Raji (cell line): ENCODE data around the gene TPPP3.

ENCODE experiments used
- POLR2A ChIP-seq: IDR thresholded peaks from 2 replicates; pipeline ENCODE4 v1.6.1; 2011; ENCODE audit warnings: low read depth, low read length, control low read depth; ENCODE audit not compliant: insufficient read depth

TPPP3 gene

DNA sequence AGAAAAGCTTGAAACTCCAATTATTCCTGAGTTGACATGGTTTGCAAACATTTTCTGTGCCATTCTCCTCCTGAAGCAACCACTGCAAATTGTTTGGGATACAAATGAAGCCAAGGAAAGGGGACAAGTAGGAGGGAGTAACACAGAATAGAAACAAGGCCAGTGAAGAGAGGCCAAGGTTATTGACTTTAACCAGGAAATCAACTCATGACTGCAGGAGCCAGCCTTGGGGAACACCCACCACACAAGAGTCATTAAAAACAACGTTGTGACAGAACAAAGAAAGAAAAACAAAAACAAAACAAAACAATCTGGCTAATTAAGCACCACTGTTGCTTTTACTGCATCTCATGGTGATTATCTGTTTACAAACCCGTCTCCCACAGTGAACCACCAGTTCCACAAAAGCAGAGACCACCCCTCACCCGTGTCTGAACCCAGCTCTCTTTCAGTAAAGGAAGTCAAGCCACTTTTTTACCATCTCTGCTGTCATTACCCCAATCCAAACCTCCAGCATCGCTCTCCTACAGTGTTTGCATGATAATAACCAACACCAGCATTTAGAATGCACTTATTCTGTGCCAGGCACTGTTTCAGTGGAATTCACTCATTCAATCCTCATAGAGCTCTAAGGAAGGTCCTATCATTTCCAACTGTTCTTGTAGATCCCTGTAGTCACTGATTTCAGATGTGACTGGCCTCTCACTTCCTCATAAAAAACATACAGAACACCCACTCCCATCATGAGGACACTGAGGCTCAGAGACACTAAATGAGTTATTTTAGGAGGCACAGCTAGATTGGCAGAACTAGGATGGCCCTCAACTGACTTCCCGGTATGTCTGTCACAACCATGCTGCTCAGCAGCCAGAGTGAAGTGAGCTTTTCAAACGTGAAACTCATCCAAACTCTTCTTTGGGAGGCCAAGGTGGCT, 20.9 kb upstream of the TPPP3 start:
- no peak for TF ChIP-seq POLR2A

DNA sequence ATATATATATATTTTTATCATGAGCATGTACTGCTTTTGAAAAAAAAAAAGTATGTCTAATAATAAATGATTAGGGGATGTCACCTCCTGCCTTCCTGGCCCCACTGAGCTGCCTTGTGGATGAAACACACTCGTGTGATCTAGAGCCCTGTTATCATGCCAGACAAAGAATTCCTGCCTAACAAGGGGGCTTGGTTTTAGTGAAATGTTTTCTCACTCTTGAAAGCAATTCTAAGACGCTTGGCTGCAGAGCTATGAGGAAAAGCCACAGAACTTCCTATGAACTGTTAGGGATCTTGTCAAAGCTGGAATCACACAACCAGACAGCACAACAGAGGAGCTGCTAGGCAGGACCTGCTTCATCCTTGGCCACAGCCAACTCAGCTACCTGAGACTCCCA, 19.0 kb upstream of the TPPP3 start:
- TF ChIP-seq POLR2A = no peak

DNA sequence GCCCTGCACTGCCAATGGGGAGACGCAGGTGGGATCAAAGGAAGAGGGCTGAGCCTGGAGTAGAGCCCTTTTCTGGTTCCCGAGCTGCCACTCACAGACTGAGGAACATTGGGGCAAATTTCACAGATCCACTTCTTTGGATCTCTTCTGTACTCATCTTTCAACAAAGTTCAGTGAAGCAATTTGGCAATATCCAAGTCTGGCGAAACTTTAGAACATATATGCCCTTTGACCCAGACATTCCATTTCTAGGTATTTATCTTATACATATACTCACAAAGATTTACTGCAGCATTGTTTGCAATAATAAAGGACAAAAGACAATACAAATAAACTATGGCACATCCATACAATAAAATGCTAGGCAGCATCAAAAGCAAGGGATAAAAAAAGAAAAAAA, 18.0 kb upstream of the TPPP3 start:
- TF ChIP-seq POLR2A = no peak

DNA sequence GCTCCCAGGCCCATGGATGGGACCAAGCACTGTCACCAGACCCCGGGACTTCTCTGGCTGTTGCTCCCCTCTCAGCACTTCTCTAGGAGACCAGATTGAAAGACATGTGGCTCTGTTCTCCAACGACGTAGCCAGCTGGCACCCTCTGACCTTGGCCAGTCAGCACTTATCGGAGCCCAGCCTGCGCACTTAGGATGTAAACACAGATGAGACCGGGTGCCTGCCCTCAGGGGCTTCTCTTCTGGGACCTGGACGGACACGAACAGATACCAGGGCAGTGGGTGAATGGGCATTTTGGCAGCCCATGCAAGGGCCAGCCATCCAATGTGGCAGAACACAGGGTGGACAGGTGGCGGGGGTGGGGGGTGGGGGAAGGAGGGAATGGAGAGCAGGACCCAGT, 16.3 kb upstream of the TPPP3 start:
- TF ChIP-seq POLR2A = no peak

DNA sequence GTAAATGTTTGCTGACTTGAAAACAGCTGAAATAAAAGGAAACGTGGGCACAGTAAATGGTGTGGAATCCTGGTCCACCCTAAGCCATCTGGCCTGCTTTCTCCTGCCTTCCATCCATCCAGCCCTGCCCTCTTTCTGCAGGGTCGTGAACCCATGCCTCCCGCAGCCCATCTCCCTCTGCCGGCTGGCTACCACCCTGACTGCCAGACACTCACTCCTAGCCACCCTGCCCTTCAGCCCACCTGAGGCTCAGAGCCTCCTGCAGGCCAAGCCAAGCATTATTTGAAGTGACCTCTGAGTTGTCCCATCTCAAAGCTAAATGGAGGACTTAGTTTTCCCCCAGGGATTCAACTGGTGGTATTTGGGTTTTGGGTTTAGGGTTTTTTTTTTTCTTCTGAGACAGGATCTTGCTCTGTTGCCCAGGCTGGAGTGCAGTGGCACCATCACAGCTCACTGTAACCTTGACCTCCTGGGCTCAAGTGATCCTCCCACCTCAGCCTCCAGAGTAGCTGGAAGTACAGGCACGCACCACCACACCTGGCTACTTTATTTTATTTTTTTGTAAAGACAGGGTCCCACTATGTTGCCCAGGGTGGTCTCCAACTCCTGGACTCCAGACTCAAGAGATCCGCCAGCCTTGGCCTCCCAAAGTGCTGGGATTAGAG, 14.6 kb upstream of the TPPP3 start:
- no peak for TF ChIP-seq POLR2A

DNA sequence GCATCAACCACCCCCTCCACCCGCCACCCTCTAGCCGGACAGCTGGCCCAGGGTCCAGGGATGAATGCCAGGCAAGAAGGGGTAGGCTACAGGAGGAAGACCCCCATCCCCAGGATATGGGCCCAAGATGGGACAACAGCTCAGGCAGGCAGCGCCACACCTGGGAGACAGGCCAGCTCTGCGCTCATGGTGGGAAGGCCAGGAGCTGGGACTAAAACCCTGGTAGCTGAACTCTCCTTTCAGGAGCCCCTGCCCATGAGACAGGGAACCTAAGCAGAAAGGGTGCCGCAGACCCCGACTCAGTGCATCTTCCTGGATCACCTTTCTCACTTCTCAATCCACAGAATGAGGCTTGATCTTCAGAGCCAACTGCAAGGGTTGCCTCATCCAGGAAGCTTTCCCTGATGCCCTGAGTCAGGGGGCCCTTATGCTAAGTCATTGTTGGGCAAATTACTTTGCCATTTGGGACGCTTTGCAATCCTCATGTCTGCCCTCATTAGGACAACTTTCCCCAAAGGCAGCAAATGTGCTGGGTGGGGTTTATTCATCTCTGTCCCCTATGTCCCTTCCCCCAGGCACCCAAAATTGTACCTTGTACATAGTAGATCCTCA, 14.0 kb upstream of the TPPP3 start:
- TF ChIP-seq POLR2A = no peak

DNA sequence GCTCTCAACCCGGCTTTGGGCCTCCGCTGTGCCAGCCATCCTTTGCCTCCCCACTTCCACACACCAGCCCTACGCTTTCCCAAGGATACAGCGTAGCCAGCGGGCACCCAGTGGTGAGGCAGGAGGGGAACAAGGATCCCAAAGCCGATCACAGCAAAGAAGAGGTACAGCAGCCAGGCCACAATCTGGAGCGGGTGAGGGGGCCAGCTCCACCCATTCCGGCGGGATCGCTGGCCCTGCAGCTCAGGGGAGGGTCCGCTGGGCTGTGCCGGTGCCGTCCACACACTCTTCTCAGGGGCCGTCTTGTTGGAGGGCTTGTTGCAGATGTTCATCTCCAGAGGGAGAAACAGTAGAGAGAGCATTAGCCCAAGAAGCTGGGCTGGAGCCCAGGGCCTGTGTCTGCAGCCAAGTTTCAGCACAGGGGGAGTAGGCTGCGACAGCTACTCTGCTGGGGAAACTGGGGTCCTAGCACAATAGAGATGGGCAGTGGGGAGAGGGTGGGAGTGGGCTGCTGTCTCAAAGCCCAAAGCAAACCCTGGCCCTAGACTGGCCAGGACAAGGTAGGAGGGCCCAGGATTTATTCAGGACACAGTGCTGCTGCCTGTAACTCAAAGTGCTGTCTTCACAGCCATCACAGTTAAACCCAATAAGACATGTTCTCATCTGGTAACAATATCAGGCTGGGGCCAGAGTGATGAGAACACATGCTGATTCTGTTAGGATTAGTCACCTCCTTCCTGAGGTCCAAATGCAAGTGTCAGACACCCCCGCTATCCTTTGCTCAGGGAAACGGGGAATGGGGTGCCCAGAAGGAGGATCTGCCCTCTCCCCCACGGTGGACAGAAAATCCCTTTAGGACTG, 13.0 kb upstream of the TPPP3 start:
- TF ChIP-seq POLR2A = no peak

DNA sequence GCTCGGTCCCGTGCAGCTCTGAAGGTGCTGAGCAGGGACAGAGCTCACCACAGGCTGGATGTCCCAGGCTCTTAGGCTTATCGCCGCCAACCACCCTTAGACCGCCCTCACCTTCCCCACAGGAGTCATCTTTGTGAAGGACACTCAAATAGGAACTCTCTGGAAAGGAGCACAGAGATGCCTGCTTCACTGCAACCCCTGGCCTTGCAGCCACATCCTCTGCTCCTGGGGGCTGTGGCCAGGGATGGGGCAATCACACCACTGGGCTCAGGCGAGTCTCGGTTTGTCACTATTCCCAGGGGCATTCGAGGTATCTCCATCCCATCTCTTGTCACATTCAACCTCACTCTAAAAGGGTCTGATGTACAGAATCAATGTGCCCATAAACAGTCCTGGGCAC, 12.0 kb upstream of the TPPP3 start:
- no peak for TF ChIP-seq POLR2A

DNA sequence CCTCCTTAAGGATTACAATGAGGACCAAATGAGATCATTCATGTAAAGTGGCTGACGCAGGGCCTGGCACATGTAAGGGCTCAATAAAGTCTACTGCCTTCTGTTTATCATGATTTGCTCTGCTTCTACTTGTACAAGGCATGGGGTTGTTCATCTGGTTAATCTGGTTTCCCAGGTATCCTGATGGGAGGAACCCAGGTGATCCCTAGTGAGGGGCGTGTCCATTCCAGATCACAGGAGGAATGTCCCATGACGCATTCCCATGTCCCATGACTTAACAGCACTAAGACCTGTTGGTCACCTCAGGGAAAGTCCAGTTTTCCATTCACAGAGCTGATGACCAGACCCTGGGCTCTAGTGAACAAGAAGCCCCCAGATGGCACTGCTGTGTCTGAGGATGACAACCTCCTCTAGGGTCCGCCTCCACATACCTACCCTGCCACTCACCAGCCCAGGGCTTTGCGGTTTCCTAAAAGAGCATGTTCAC, 11.5 kb upstream of the TPPP3 start:
- TF ChIP-seq POLR2A = no peak

DNA sequence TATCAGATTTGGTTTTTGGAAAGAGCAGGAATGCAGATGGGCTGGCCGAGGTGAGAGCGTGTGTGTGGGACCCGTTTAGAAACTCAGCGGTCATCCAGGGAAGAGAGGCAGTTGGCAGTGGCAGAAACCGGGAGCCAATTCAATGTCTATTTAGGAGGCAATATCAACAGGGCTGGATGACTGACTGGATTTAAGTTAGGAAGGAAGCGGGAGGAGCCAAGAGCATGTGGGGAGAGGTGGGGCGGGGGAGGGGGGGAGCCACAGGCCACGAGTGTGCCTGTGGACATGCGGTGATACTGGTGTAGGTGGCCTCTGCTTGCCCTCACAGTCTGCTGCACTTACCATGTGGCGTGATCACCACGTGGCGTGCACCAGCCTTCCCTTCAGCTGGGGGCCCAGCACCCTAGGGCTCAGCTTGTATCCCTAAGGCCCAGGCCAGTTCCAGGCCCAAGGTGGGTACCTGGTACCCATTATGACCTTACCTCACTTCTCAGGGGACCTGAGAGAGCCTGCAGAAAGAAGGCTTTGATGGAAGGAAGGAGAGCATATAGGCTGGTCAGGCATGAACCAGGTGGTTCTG, 10.8 kb upstream of the TPPP3 start:
- no peak for TF ChIP-seq POLR2A

DNA sequence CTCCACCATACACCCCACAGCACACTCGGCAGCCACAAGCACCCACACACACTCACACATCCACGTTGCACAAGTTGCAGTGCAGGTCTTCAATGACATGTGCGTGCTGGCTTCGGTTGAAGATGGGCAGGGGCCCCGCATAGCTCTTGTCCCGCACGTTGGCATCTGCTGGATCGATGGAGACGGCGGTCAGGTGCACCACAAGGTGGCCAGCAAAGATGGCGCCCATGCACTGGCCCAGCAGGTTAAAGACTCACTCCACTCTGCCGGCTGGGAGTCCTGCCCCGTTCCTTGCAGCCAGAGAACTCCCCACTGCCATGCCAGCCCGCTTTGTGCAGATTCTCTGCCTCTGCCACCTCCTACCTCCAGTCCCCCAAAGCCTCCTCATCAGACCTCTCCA, 7.6 kb upstream of the TPPP3 start:
- no peak for TF ChIP-seq POLR2A

DNA sequence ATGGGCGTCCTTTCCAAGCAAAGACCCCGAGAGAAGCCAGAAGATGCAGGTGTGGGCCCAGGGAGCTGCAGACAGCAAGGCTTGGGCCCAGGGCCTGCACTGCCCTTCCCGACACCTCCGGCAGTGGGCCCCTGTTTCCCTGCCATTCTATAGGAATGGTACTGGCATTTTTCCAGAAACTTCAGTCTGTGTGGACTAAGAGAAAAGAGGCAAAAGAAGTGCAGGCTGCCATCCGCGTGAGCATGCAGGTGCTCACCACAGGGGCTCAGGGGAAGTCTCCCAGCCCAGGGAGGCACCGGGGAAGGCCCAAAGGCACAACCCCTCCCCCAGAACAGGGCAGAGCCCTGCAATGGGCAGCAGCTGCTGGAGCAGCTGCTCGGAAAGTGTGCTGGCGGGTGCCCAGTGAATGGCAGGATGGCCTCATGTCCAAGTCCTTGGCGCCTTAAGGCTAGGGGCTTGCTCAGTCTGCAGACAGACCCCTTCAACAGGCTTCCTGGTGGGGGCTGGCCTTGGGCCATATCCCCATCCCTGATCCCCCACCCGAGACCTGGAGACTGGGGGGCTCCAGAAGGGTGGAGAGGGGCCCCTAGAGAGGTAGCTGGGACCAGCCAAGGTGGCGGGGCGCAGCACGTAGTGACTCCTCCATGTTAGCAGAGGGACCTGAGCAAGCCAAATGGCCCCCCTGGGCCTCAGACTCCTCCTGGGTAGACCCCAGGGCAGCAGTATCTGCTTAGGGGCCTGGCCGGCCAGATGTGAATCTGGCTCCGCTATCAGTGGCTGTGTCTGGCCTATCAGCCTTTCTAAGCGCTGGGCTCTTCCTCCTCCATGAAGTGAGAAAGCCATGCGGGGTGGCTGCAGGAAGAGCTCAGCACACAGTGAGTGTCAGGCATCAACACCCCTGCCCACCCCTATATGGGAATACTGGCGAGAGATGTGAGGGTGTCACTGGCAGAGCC, 6.7 kb upstream of the TPPP3 start:
- no peak for TF ChIP-seq POLR2A

DNA sequence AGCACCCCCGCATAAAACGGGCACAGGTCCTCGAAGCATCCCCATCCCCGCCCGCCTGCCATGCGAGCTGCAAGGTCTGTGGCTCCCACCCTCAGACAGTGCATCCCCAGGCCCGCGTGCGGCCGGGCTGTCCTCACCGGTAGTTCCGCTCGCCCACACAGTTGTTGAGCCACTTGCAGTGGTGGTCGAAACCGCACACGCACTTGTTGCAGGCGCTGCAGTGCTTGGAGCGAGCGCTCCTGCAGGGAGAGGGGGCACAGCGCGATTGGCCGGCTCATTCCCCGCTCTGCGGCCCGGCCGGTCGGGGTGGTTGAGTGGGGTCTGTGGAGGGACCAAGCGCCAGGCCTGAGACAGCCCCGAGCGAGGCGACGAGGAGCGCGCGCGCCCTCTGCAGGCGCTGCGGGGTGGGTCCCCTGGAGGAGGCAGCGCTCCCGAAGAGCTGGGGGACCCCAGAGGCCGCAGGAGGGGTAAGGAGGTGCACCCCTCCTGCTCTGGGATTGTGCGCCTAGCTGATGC, 6.0 kb upstream of the TPPP3 start:
- TF ChIP-seq POLR2A = no peak
